ENCODE results near the gene MFSD12.

GRCh38 chr19:3526507-3527237, 30.7 kb downstream of the MFSD12 start:
- no peak for TF ChIP-seq EZH2phosphoT487 (IDR thresholded peaks at IDR 0.05; ENCODE audit: insufficient read depth, low read depth)
- TF ChIP-seq EZH2 (IDR thresholded peaks at IDR 0.05; ENCODE audit: insufficient read depth, poor library complexity, severe bottlenecking) = no peak
